Ammon's horn (tissue), 1 donor: ENCODE results near the gene MDM2.
"Not testable (repeated sequence)": the region's sequence is repeated elsewhere in the genome, so short reads cannot be mapped to it uniquely, and the experiment has no call there.

Experiments
- DNase-seq: peaks from one replicate; pipeline ENCODE4 v3.0.0-alpha.2; 2016; ENCODE audit warnings: low spot score

MDM2 gene

GRCh38 chr12:68786929-68787328 is 21.0 kb upstream of the MDM2 start:
- no peak for DNase-seq

- no peak for DNase-seq
Observed at GRCh38 chr12:68788554-68789143, 19.3 kb upstream of the MDM2 start.

- no peak for DNase-seq
Observed at GRCh38 chr12:68789144-68789878, 18.7 kb upstream of the MDM2 start.

GRCh38 chr12:68790081-68790951 is 17.7 kb upstream of the MDM2 start:
- DNase-seq = no peak

- DNase-seq = no peak
Observed at GRCh38 chr12:68790952-68791234, 17.1 kb upstream of the MDM2 start.

- DNase-seq = no peak
Observed at GRCh38 chr12:68791897-68792481, 16.0 kb upstream of the MDM2 start.

- no peak for DNase-seq
Observed at GRCh38 chr12:68792952-68793351, 15.0 kb upstream of the MDM2 start.

- DNase-seq = no peak
Observed at GRCh38 chr12:68793436-68793835, 14.5 kb upstream of the MDM2 start.

- no peak for DNase-seq
Observed at GRCh38 chr12:68793975-68794652, 13.9 kb upstream of the MDM2 start.

- no peak for DNase-seq
Observed at GRCh38 chr12:68794653-68795251, 13.2 kb upstream of the MDM2 start.

- no peak for DNase-seq
Observed at GRCh38 chr12:68796399-68796798, 11.6 kb upstream of the MDM2 start.

- DNase-seq = no peak
Observed at GRCh38 chr12:68798882-68799234, 9.1 kb upstream of the MDM2 start.

GRCh38 chr12:68800294-68800693 is 7.7 kb upstream of the MDM2 start:
- DNase-seq = no peak

- DNase-seq = not testable (repeated sequence)
Observed at GRCh38 chr12:68801124-68801523, 6.9 kb upstream of the MDM2 start.

- not testable (repeated sequence) for DNase-seq
Observed at GRCh38 chr12:68802372-68802745, 5.6 kb upstream of the MDM2 start.

GRCh38 chr12:68802911-68803651 is 4.9 kb upstream of the MDM2 start:
- DNase-seq = not testable (repeated sequence)

GRCh38 chr12:68803948-68804656 is 3.9 kb upstream of the MDM2 start:
- DNase-seq = no peak

GRCh38 chr12:68804657-68805591 is 3.1 kb upstream of the MDM2 start:
- DNase-seq = no peak

GRCh38 chr12:68805592-68806120 is 2.3 kb upstream of the MDM2 start:
- DNase-seq = no peak
